Mesenchymal stem cell (in vitro differentiated cells and primary cell): Measurements from ENCODE around the gene MBTPS1.

ENCODE experiments used
- DNase-seq: peaks from one replicate; pipeline ENCODE4 v3.0.0-alpha.2; 2013
- H2AFZ ChIP-seq: one replicate; pipeline ENCODE4 v1.6.1; 2013; ENCODE audit warnings: low read depth, mild to moderate bottlenecking, control low read depth, inconsistent platforms, low read length, moderate library complexity
- H2AK5ac ChIP-seq: 2 replicates; pipeline ENCODE4 v1.6.1; 2013; ENCODE audit warnings: low read length, moderate library complexity, mild to moderate bottlenecking, inconsistent platforms; ENCODE audit not compliant: severe bottlenecking
- H2BK120ac ChIP-seq: one replicate; pipeline ENCODE4 v1.6.1; 2013; ENCODE audit warnings: low read depth, mild to moderate bottlenecking, inconsistent platforms, low read length, moderate library complexity
- H2BK12ac ChIP-seq, 2 experiments: one replicate each; pipeline ENCODE4 v1.6.1; 2013; ENCODE audit warnings: inconsistent platforms in 2 of 2, low read length in 2 of 2, mild to moderate bottlenecking in 2 of 2, moderate library complexity in 2 of 2, control low read depth in 1 of 2
- H2BK15ac ChIP-seq: one replicate; pipeline ENCODE4 v1.6.1; 2013; ENCODE audit warnings: mild to moderate bottlenecking, low read depth, inconsistent platforms; ENCODE audit not compliant: poor library complexity, severe bottlenecking
- H2BK5ac ChIP-seq: 2 replicates; pipeline ENCODE4 v1.6.1; 2013; ENCODE audit warnings: low read depth, mild to moderate bottlenecking, low read length, control low read depth, inconsistent platforms; ENCODE audit not compliant: poor library complexity, severe bottlenecking
- H3K14ac ChIP-seq, 2 experiments: one replicate each; pipeline ENCODE4 v1.6.1; 2013; ENCODE audit warnings: inconsistent platforms in 2 of 2, low read length in 2 of 2, control low read depth in 1 of 2, mild to moderate bottlenecking in 1 of 2, moderate library complexity in 1 of 2
- H3K18ac ChIP-seq, 2 experiments: one replicate each; pipeline ENCODE4 v1.6.1; 2013; ENCODE audit warnings: inconsistent platforms in 2 of 2, low read length in 2 of 2, control low read depth in 1 of 2, low read depth in 1 of 2, mild to moderate bottlenecking in 1 of 2
- H3K23ac ChIP-seq, 2 experiments: one replicate each; pipeline ENCODE4 v1.6.1; 2013; ENCODE audit warnings: inconsistent platforms in 2 of 2, low read length in 2 of 2, mild to moderate bottlenecking in 2 of 2, moderate library complexity in 2 of 2, control low read depth in 1 of 2
- H3K27ac ChIP-seq: 2 replicates; pipeline ENCODE4 v1.5.1; 2013; ENCODE audit warnings: mild to moderate bottlenecking, moderate library complexity, low read length, control low read depth, inconsistent platforms; ENCODE audit not compliant: poor library complexity, severe bottlenecking
- H3K27me3 ChIP-seq, 2 experiments: 2 replicates each; pipeline versions ENCODE4 v1.6.1 to v1.7.0; 2013; ENCODE audit warnings: low read length in 2 of 2, mild to moderate bottlenecking in 2 of 2, moderate library complexity in 2 of 2, control low read depth in 1 of 2, inconsistent platforms in 1 of 2; ENCODE audit not compliant: control insufficient read depth in 1 of 2, insufficient read depth in 1 of 2
- H3K36me3 ChIP-seq, 2 experiments: 2 replicates each; pipeline versions ENCODE4 v1.6.1 to v1.7.0; 2013; ENCODE audit warnings: low read length in 2 of 2, control low read depth in 1 of 2, inconsistent platforms in 1 of 2, low read depth in 1 of 2, mild to moderate bottlenecking in 1 of 2; ENCODE audit not compliant: insufficient read depth in 2 of 2, control insufficient read depth in 1 of 2
- H3K4ac ChIP-seq, 2 experiments: one replicate each; pipeline ENCODE4 v1.6.1; 2013; ENCODE audit warnings: inconsistent platforms in 2 of 2, low read length in 2 of 2, mild to moderate bottlenecking in 2 of 2, moderate library complexity in 2 of 2, control low read depth in 1 of 2, low read depth in 1 of 2
- H3K4me1 ChIP-seq: 2 replicates; pipeline ENCODE4 v1.6.1; 2013; ENCODE audit warnings: low read depth, low read length, control low read depth; ENCODE audit not compliant: control insufficient read depth, insufficient read depth
- H3K4me2 ChIP-seq: 2 replicates; pipeline ENCODE4 v1.6.1; 2013; ENCODE audit warnings: low read length, mild to moderate bottlenecking, inconsistent platforms; ENCODE audit not compliant: poor library complexity, severe bottlenecking
- H3K4me3 ChIP-seq, 2 experiments: 2 replicates each; pipeline versions ENCODE4 v1.5.1 to v1.7.0; 2013; ENCODE audit warnings: low read length in 2 of 2, mild to moderate bottlenecking in 2 of 2, control low read depth in 1 of 2, low read depth in 1 of 2; ENCODE audit not compliant: insufficient read depth in 1 of 2
- H3K79me1 ChIP-seq: replicated peaks from 2 replicates; pipeline ENCODE4 v1.6.1; 2013; ENCODE audit warnings: mild to moderate bottlenecking, control low read depth, low read length, inconsistent platforms; ENCODE audit not compliant: poor library complexity, severe bottlenecking
- H3K9ac ChIP-seq: 2 replicates; pipeline ENCODE4 v1.7.0; 2013; ENCODE audit warnings: mild to moderate bottlenecking, low read length, moderate library complexity
- H3K9me3 ChIP-seq: 2 replicates; pipeline ENCODE4 v1.7.0; 2013; ENCODE audit warnings: mild to moderate bottlenecking, low read length; ENCODE audit not compliant: control insufficient read depth
- H4K8ac ChIP-seq: one replicate; pipeline ENCODE4 v1.6.1; 2013; ENCODE audit warnings: inconsistent platforms, mild to moderate bottlenecking, low read length, moderate library complexity
- H4K91ac ChIP-seq: one replicate; pipeline ENCODE4 v1.6.1; 2013; ENCODE audit warnings: mild to moderate bottlenecking, low read length, inconsistent platforms
- WGBS: methylation state at CpG from one replicate; pipeline ENCODE4 v1.1.7; 2013; ENCODE audit warnings: mixed read lengths; 5-methylcytosine and 5-hydroxymethylcytosine counted together

Gene MBTPS1

GRCh38 chr16:84159800-84160199, 43.1 kb upstream of the MBTPS1 start:
- Histone ChIP-seq H3K4ac (no peak overlapping the region), H3K4me1 (peaks cover 6% of the 10 kb centered on the region), H2BK12ac (no peak overlapping the region), H3K79me1 (no peaks in the 10 kb centered on the region), H3K4me2 (no peak overlapping the region), H2BK15ac (no peak overlapping the region), H3K18ac (no peak overlapping the region), H3K9me3 (no peaks in the 10 kb centered on the region), H4K8ac (no peak overlapping the region), H2BK5ac (no peak overlapping the region), H3K27me3 (peaks cover 29 to 69% of the 10 kb centered on the region in 2 experiments), H3K4me3 (no peak overlapping the region), H3K36me3 (no peaks in the 10 kb centered on the region), H4K91ac (no peak overlapping the region), H3K14ac (no peak overlapping the region), H3K27ac (no peak overlapping the region), H2BK120ac (no peak overlapping the region), H3K23ac (no peak overlapping the region), H2AFZ (no peak overlapping the region), H2AK5ac (no peak overlapping the region), H3K9ac (no peak overlapping the region)
- no CpG with 5 or more reads among the region's 1 CpG for WGBS
- DNase-seq: no peak

GRCh38 chr16:84159007-84159406, 42.3 kb upstream of the MBTPS1 start:
- Histone ChIP-seq H4K91ac (no peak overlapping the region), H3K27me3 (peaks cover 21 to 61% of the 10 kb centered on the region in 2 experiments), H2BK15ac (no peak overlapping the region), H3K9ac (no peak overlapping the region), H2BK120ac (no peak overlapping the region), H3K14ac (no peak overlapping the region), H3K36me3 (no peaks in the 10 kb centered on the region), H3K23ac (no peak overlapping the region), H2AK5ac (no peak overlapping the region), H3K4ac (no peak overlapping the region), H2BK12ac (no peak overlapping the region), H3K4me3 (no peak overlapping the region), H3K4me1 (peaks cover 6% of the 10 kb centered on the region), H2BK5ac (no peak overlapping the region), H4K8ac (no peak overlapping the region), H3K9me3 (no peaks in the 10 kb centered on the region), H2AFZ (no peak overlapping the region), H3K79me1 (no peaks in the 10 kb centered on the region), H3K4me2 (no peak overlapping the region), H3K18ac (no peak overlapping the region), H3K27ac (no peak overlapping the region)
- WGBS: 66% methylated on average over 5 of the region's 9 CpGs
- no peak for DNase-seq

GRCh38 chr16:84156342-84156784, 39.6 kb upstream of the MBTPS1 start:
- Histone ChIP-seq H4K8ac (no peak overlapping the region), H2AK5ac (peak overlapping the region; percentile 9), H3K4me1 (peaks cover 7% of the 10 kb centered on the region), H2AFZ (no peak overlapping the region), H3K79me1 (no peaks in the 10 kb centered on the region), H3K4me2 (peak overlapping the region; percentile 40), H2BK12ac (no peak overlapping the region), H3K36me3 (no peaks in the 10 kb centered on the region), H2BK5ac (no peak overlapping the region), H3K14ac (no peak overlapping the region), H3K9ac (no peak overlapping the region), H2BK15ac (no peak overlapping the region), H3K4me3 (no peak overlapping the region), H3K27me3 (peaks cover 25 to 49% of the 10 kb centered on the region in 2 experiments), H3K9me3 (no peaks in the 10 kb centered on the region), H4K91ac (no peak overlapping the region), H3K4ac (no peak overlapping the region), H2BK120ac (no peak overlapping the region), H3K23ac (no peak overlapping the region), H3K18ac (no peak overlapping the region), H3K27ac (peak overlapping the region; percentile 68)
- peak; percentile 21 for DNase-seq
- 86% methylated on average over 5 of the region's 5 CpGs for WGBS

GRCh38 chr16:84155771-84156170, 39.0 kb upstream of the MBTPS1 start:
- no peaks in the 10 kb centered on the region for H3K79me1 ChIP-seq
- peaks cover 5% of the 10 kb centered on the region for H3K4me1 ChIP-seq
- no peak for DNase-seq
- H3K4me2 ChIP-seq: no peak overlapping the region
- H2BK15ac ChIP-seq: no peak overlapping the region
- H3K9ac ChIP-seq: no peak overlapping the region
- H2AFZ ChIP-seq: no peak overlapping the region
- H3K9me3 ChIP-seq: no peaks in the 10 kb centered on the region
- no peak overlapping the region for H2BK120ac ChIP-seq
- no peak overlapping the region for H3K23ac ChIP-seq
- H4K91ac ChIP-seq: no peak overlapping the region
- H3K18ac ChIP-seq: no peak overlapping the region
- no peak overlapping the region for H3K4me3 ChIP-seq
- no peak overlapping the region for H2BK12ac ChIP-seq
- peaks cover 26 to 50% of the 10 kb centered on the region in 2 experiments for H3K27me3 ChIP-seq
- H3K14ac ChIP-seq: no peak overlapping the region
- no peak overlapping the region for H2BK5ac ChIP-seq
- H3K27ac ChIP-seq: no peak overlapping the region
- no peak overlapping the region for H4K8ac ChIP-seq
- 86% methylated on average over 5 of the region's 6 CpGs for WGBS
- no peaks in the 10 kb centered on the region for H3K36me3 ChIP-seq
- H3K4ac ChIP-seq: no peak overlapping the region
- H2AK5ac ChIP-seq: no peak overlapping the region
